ENCODE data around the gene NDUFB7. TPM values are rescaled to one million over a fixed set of nuclear protein-coding genes. Genes with fewer than 3 reads are reported as not detected.
A peak's percentile ranks its signal among the peaks of the same experiment; 100 is the strongest.
"Not testable (repeated sequence)": the region's sequence is repeated elsewhere in the genome, so short reads cannot be mapped to it uniquely, and the experiment has no call there.

Gene NDUFB7
- total RNA-seq, 2 experiments from 2014 or later: 91.6 to 93.0 TPM

- not testable (repeated sequence) for H3K27me3 Mint-ChIP-seq
Measured at GRCh38 chr19:14589433-14589832, 17.6 kb upstream of the NDUFB7 start.

GRCh38 chr19:14585187-14585586 is 13.3 kb upstream of the NDUFB7 start:
- CTCF ChIA-PET: interaction anchor here (0.6 to 1.2 kb wide), 2 partner anchors 13 to 111 kb away, joined by 3 to 5 read pairs; partner anchors contain the start of gene NDUFB7
- H3K27ac Mint-ChIP-seq; H3K4me3 Mint-ChIP-seq; POLR2A ChIA-PET; H3K27me3 Mint-ChIP-seq; H3K9me3 Mint-ChIP-seq; H3K4me1 Mint-ChIP-seq; H3K36me3 Mint-ChIP-seq (ENCODE audit: low read depth): not testable (repeated sequence)
- peak; percentile 43 for DNase-seq

More at GRCh38 chr19:14589433-14589832, 17.6 kb upstream of the NDUFB7 start:
- H3K4me1 Mint-ChIP-seq; H3K27ac Mint-ChIP-seq; H3K36me3 Mint-ChIP-seq (ENCODE audit: low read depth); DNase-seq; CTCF ChIA-PET; H3K4me3 Mint-ChIP-seq; POLR2A ChIA-PET; H3K9me3 Mint-ChIP-seq: not testable (repeated sequence)

GRCh38 chr19:14584372-14584771 is 12.5 kb upstream of the NDUFB7 start:
- H3K4me1 Mint-ChIP-seq; H3K9me3 Mint-ChIP-seq; H3K27ac Mint-ChIP-seq; H3K27me3 Mint-ChIP-seq; POLR2A ChIA-PET; H3K36me3 Mint-ChIP-seq (ENCODE audit: low read depth); CTCF ChIA-PET; DNase-seq; H3K4me3 Mint-ChIP-seq: not testable (repeated sequence)

- Mint-ChIP-seq H3K27me3 (no peaks in the 10 kb centered on the region), H3K36me3 (ENCODE audit: low read depth) (no peaks in the 10 kb centered on the region), H3K4me3 (no peak within 1 kb of the TSS), H3K9me3 (no peaks in the 10 kb centered on the region), H3K4me1 (peaks cover 9% of the 10 kb centered on the region), H3K27ac (no peak within 1 kb of the TSS)
- ChIA-PET POLR2A (no interaction called here), CTCF (no interaction called here)
- DNase-seq: no peak
Measured at GRCh38 chr19:14582894-14583340, 11.1 kb upstream of the NDUFB7 start, which contains the start of gene CLEC17A. CLEC17A (plus strand) TSS chr19:14583084; CDS start chr19:14583161, 77 bp downstream.

GRCh38 chr19:14580623-14581237 is 8.9 kb upstream of the NDUFB7 start:
- Mint-ChIP-seq H3K27me3 (no peaks in the 10 kb centered on the region), H3K4me3 (no peak overlapping the region), H3K4me1 (peaks cover 8% of the 10 kb centered on the region), H3K36me3 (ENCODE audit: low read depth) (no peaks in the 10 kb centered on the region), H3K27ac (no peak overlapping the region), H3K9me3 (no peaks in the 10 kb centered on the region)
- CTCF ChIA-PET: interaction anchor here (1.4 kb wide), 1 partner anchor 8 kb away, joined by 7 read pairs; the partner anchor contains the start of gene NDUFB7
- POLR2A ChIA-PET: no interaction called here
- no peak for DNase-seq

GRCh38 chr19:14577885-14578427 is 6.1 kb upstream of the NDUFB7 start:
- ChIA-PET POLR2A (no interaction called here), CTCF (interaction anchor here (8.9 kb wide), 1 partner anchor 109 kb away, joined by 302 read pairs; the partner anchor contains the start of gene ZNF333)
- Mint-ChIP-seq H3K4me1 (peaks cover 8% of the 10 kb centered on the region), H3K9me3 (no peaks in the 10 kb centered on the region), H3K27me3 (no peaks in the 10 kb centered on the region), H3K27ac (no peak overlapping the region), H3K4me3 (no peak overlapping the region), H3K36me3 (ENCODE audit: low read depth) (no peaks in the 10 kb centered on the region)
- DNase-seq: no peak

GRCh38 chr19:14577264-14577663 is 5.4 kb upstream of the NDUFB7 start:
- ChIA-PET POLR2A (no interaction called here), CTCF (interaction anchor here (0.7 to 8.9 kb wide), 3 partner anchors 20 to 110 kb away, joined by 3 to 302 read pairs (median 5); partner anchors contain the start of gene ZNF333)
- H3K27ac Mint-ChIP-seq: no peak overlapping the region
- H3K9me3 Mint-ChIP-seq: no peaks in the 10 kb centered on the region
- DNase-seq: no peak
- H3K4me1 Mint-ChIP-seq: peaks cover 8% of the 10 kb centered on the region
- H3K36me3 Mint-ChIP-seq (ENCODE audit: low read depth): no peaks in the 10 kb centered on the region
- no peak overlapping the region for H3K4me3 Mint-ChIP-seq
- H3K27me3 Mint-ChIP-seq: no peaks in the 10 kb centered on the region

- Mint-ChIP-seq H3K9me3 (no peaks in the 10 kb centered on the region), H3K27ac (no peak overlapping the region), H3K4me3 (no peak overlapping the region), H3K4me1 (peaks cover 16% of the 10 kb centered on the region), H3K27me3 (no peaks in the 10 kb centered on the region), H3K36me3 (ENCODE audit: low read depth) (no peaks in the 10 kb centered on the region)
- POLR2A ChIA-PET: no interaction called here
- DNase-seq: no peak
- CTCF ChIA-PET: interaction anchor here (8.9 kb wide), 1 partner anchor 111 kb away, joined by 302 read pairs; the partner anchor contains the start of gene ZNF333
Measured at GRCh38 chr19:14576363-14576762, 4.5 kb upstream of the NDUFB7 start.

- no peaks in the 10 kb centered on the region for H3K27me3 Mint-ChIP-seq
- no peak overlapping the region for H3K4me3 Mint-ChIP-seq
- no peak overlapping the region for H3K27ac Mint-ChIP-seq
- DNase-seq: no peak
- no peaks in the 10 kb centered on the region for H3K9me3 Mint-ChIP-seq
- ChIA-PET CTCF (interaction anchor here (0.7 to 8.9 kb wide), 2 partner anchors 112 to 724 kb away, joined by 4 to 302 read pairs; partner anchors contain the start of gene ZNF333), POLR2A (no interaction called here)
- H3K36me3 Mint-ChIP-seq (ENCODE audit: low read depth): no peaks in the 10 kb centered on the region
- peaks cover 23% of the 10 kb centered on the region for H3K4me1 Mint-ChIP-seq
Measured at GRCh38 chr19:14575428-14575980, 3.6 kb upstream of the NDUFB7 start.

- peak overlapping the region; percentile 83 for H3K27ac Mint-ChIP-seq
- no peaks in the 10 kb centered on the region for H3K27me3 Mint-ChIP-seq
- DNase-seq: no peak
- peaks cover 50% of the 10 kb centered on the region for H3K4me1 Mint-ChIP-seq
- CTCF ChIA-PET: interaction anchor here (0.7 to 8.9 kb wide), 9 partner anchors 9 to 434 kb away, joined by 3 to 302 read pairs (median 5); partner anchors contain the start of gene ZNF333
- H3K36me3 Mint-ChIP-seq (ENCODE audit: low read depth): peaks cover 16% of the 10 kb centered on the region
- peak overlapping the region; percentile 96 for H3K4me3 Mint-ChIP-seq
- POLR2A ChIA-PET: interaction anchor here (3.5 kb wide), 1 partner anchor 119 kb away, joined by 16 read pairs; the partner anchor contains the start of gene ZNF333
- no peaks in the 10 kb centered on the region for H3K9me3 Mint-ChIP-seq
Measured at GRCh38 chr19:14570864-14571527, 870 bp downstream of the NDUFB7 start.

GRCh38 chr19:14567079-14567478 is 4.8 kb downstream of the NDUFB7 start:
- H3K27me3 Mint-ChIP-seq: no peaks in the 10 kb centered on the region
- H3K4me3 Mint-ChIP-seq: no peak overlapping the region
- H3K9me3 Mint-ChIP-seq: no peaks in the 10 kb centered on the region
- ChIA-PET POLR2A (interaction anchor here (1.2 kb wide), 1 partner anchor 49 kb away, joined by 5 read pairs; the partner anchor contains the start of gene DNAJB1), CTCF (interaction anchor here (3.1 kb wide), 1 partner anchor 10 kb away, joined by 9 read pairs; no protein-coding TSS in a partner anchor)
- peaks cover 46% of the 10 kb centered on the region for H3K4me1 Mint-ChIP-seq
- H3K36me3 Mint-ChIP-seq (ENCODE audit: low read depth): peaks cover 25% of the 10 kb centered on the region
- no peak overlapping the region for H3K27ac Mint-ChIP-seq
- no peak for DNase-seq

GRCh38 chr19:14566712-14567077 is 5.2 kb downstream of the NDUFB7 start:
- CTCF ChIA-PET: no interaction called here
- POLR2A ChIA-PET: interaction anchor here (1.2 kb wide), 1 partner anchor 48 kb away, joined by 5 read pairs; the partner anchor contains the start of gene DNAJB1
- no peak for DNase-seq
- no peak overlapping the region for H3K4me3 Mint-ChIP-seq
- no peaks in the 10 kb centered on the region for H3K9me3 Mint-ChIP-seq
- no peaks in the 10 kb centered on the region for H3K27me3 Mint-ChIP-seq
- H3K27ac Mint-ChIP-seq: no peak overlapping the region
- peaks cover 43% of the 10 kb centered on the region for H3K4me1 Mint-ChIP-seq
- H3K36me3 Mint-ChIP-seq (ENCODE audit: low read depth): peaks cover 25% of the 10 kb centered on the region
